OCI-LY1 (cell line): ENCODE results near the gene SLC27A5.

Experiments used
- H2AFZ ChIP-seq: fragments of 200-600 bp; sonication (generic), shearing (Covaris generic); 2 replicates; pipeline ENCODE4 v1.6.0; 2014; ENCODE audit warnings: antibody characterized with exemption, mild to moderate bottlenecking, low read length
- H3F3A ChIP-seq: fragments of 200-600 bp; sonication (generic), shearing (Covaris generic); 2 replicates; pipeline ENCODE4 v1.6.0; 2014; ENCODE audit warnings: mild to moderate bottlenecking, antibody characterized with exemption, low read length, moderate library complexity; ENCODE audit not compliant: insufficient read depth
- H3K27ac ChIP-seq: fragments of 200-600 bp; sonication (generic); 2 replicates; pipeline ENCODE4 v1.5.1; 2014; ENCODE audit warnings: low read length, mixed run types, mild to moderate bottlenecking, low read depth; ENCODE audit not compliant: poor library complexity, severe bottlenecking
- H3K27me3 ChIP-seq: fragments of 200-600 bp; sonication (generic); 2 replicates; pipeline ENCODE4 v1.6.0; 2014; ENCODE audit warnings: antibody characterized with exemption, mild to moderate bottlenecking, low read length, moderate library complexity; ENCODE audit not compliant: insufficient read depth
- H3K36me3 ChIP-seq: fragments of 200-600 bp; sonication (generic); 2 replicates; pipeline ENCODE4 v1.6.1; 2014; ENCODE audit warnings: mild to moderate bottlenecking, antibody characterized with exemption, low read length, moderate library complexity, mixed read lengths; ENCODE audit not compliant: insufficient read depth
- H3K4me1 ChIP-seq: fragments of 200-600 bp; sonication (generic); 2 replicates; pipeline ENCODE4 v1.5.1; 2014; ENCODE audit warnings: mild to moderate bottlenecking, low read length, moderate library complexity; ENCODE audit not compliant: insufficient read depth, severe bottlenecking
- H3K4me2 ChIP-seq: fragments of 200-600 bp; sonication (generic), shearing (Covaris generic); 2 replicates; pipeline ENCODE4 v1.6.1; 2014; ENCODE audit warnings: low read length
- H3K4me3 ChIP-seq: fragments of 200-600 bp; sonication (generic); 2 replicates; pipeline ENCODE4 v1.5.1; 2014; ENCODE audit warnings: low read length, low read depth, mild to moderate bottlenecking, mixed read lengths; ENCODE audit not compliant: poor library complexity, severe bottlenecking
- H3K79me2 ChIP-seq: fragments of 200-600 bp; shearing (Covaris generic); 2 replicates; pipeline ENCODE4 v1.6.1; 2016; ENCODE audit warnings: mixed run types, low read length, mixed read lengths; ENCODE audit not compliant: insufficient read depth
- H3K9ac ChIP-seq: fragments of 200-600 bp; sonication (generic), shearing (Covaris generic); 2 replicates; pipeline ENCODE4 v1.6.1; 2014; ENCODE audit warnings: mild to moderate bottlenecking, low read length, mixed read lengths
- H3K9me2 ChIP-seq: fragments of 200-600 bp; sonication (generic), shearing (Covaris generic); 2 replicates; pipeline ENCODE4 v1.6.1; 2014; ENCODE audit warnings: low read depth, mild to moderate bottlenecking, low read length, mixed read lengths
- H3K9me3 ChIP-seq: fragments of 200-600 bp; shearing (Covaris generic); 2 replicates; pipeline ENCODE4 v1.6.1; 2014; ENCODE audit warnings: low read length, mixed read lengths
- H4K20me1 ChIP-seq: fragments of 200-600 bp; sonication (generic), shearing (Covaris generic); 2 replicates; pipeline ENCODE4 v1.6.0; 2016; ENCODE audit warnings: mild to moderate bottlenecking, low read length; ENCODE audit not compliant: insufficient read depth
- CTCF ChIP-seq: fragments of 200-600 bp; sonication (generic), shearing (Covaris generic); IDR thresholded peaks from 2 replicates; pipeline ENCODE4 v1.5.1; 2017; ENCODE audit warnings: mild to moderate bottlenecking, antibody characterized with exemption, low read length, moderate library complexity, mixed read lengths
- EZH2 ChIP-seq: fragments of 200-600 bp; sonication (generic), shearing (Covaris generic); IDR thresholded peaks from 2 replicates; pipeline ENCODE4 v1.8.0; 2017; ENCODE audit warnings: borderline replicate concordance, mixed run types, mild to moderate bottlenecking, antibody characterized with exemption, low read length, moderate library complexity, mixed read lengths

SLC27A5 gene

GRCh38 chr19:58513694-58514563, 2.1 kb upstream of the SLC27A5 start:
- peak overlapping the region; percentile 87 for H3K4me2 ChIP-seq
- H3K27me3 ChIP-seq, result no peaks in the 10 kb centered on the region
- no peak for TF ChIP-seq EZH2
- peak; percentile 98 for TF ChIP-seq CTCF
- no peaks in the 10 kb centered on the region for H4K20me1 ChIP-seq
- H3K27ac ChIP-seq, result peak overlapping the region; percentile 71
- H3K9ac ChIP-seq, result peak overlapping the region; percentile 95
- H2AFZ ChIP-seq, result no peak overlapping the region; the same call in 1 of the 2 replicates
- H3K9me2 ChIP-seq, result no peaks in the 10 kb centered on the region
- no peaks in the 10 kb centered on the region for H3F3A ChIP-seq
- H3K9me3 ChIP-seq, result no peaks in the 10 kb centered on the region
- H3K36me3 ChIP-seq, result peaks cover 9% of the 10 kb centered on the region
- H3K4me3 ChIP-seq, result peak overlapping the region; percentile 89
- peaks cover 5% of the 10 kb centered on the region; the same call in 1 of the 2 replicates for H3K79me2 ChIP-seq
- peaks cover 43% of the 10 kb centered on the region for H3K4me1 ChIP-seq

DNA sequence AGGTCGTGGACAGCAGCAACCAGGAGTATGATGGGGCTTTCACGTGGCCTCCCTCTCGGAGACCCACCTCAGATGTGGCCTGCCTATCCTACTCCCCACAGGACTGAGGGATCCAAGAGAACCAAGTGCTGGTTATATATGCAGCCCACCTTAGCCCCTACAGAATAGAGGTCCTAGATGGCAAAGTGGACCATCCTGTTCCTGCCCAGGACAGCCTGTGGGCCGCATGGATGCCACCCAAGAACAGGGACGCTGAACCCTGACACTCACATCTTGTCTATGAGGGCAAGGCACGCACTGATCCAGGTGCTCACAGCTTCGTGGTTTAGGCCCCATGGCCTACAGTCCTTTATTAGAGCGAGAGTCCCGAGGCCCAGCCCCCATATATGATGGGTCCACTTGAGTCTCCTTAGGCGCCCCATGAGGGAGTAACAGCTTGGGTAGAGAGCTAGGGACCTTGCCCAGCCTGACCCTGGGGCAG, 1.5 kb upstream of the SLC27A5 start:
- peaks cover 36% of the 10 kb centered on the region for H3K4me1 ChIP-seq
- H4K20me1 ChIP-seq, result no peaks in the 10 kb centered on the region
- TF ChIP-seq EZH2, result no peak
- no peak for TF ChIP-seq CTCF
- no peaks in the 10 kb centered on the region for H3K9me3 ChIP-seq
- peaks cover 5% of the 10 kb centered on the region; the same call in 1 of the 2 replicates for H3K79me2 ChIP-seq
- H3K36me3 ChIP-seq, result peaks cover 9% of the 10 kb centered on the region
- H3K27ac ChIP-seq, result peak overlapping the region; percentile 46
- peak overlapping the region; percentile 87 for H3K4me2 ChIP-seq
- H3K27me3 ChIP-seq, result no peaks in the 10 kb centered on the region
- no peaks in the 10 kb centered on the region for H3K9me2 ChIP-seq
- H3F3A ChIP-seq, result no peaks in the 10 kb centered on the region
- no peak overlapping the region; the same call in 1 of the 2 replicates for H2AFZ ChIP-seq
- peak overlapping the region; percentile 73 for H3K9ac ChIP-seq
- peak overlapping the region; percentile 89 for H3K4me3 ChIP-seq

- no peak overlapping the region for H3K27ac ChIP-seq
- H3F3A ChIP-seq, result no peaks in the 10 kb centered on the region
- no peak overlapping the region for H2AFZ ChIP-seq
- no peak for TF ChIP-seq EZH2
- TF ChIP-seq CTCF, result no peak
- H3K4me3 ChIP-seq, result no peak overlapping the region
- no peak overlapping the region for H3K9ac ChIP-seq
- H3K79me2 ChIP-seq, result peaks cover 5% of the 10 kb centered on the region; the same call in 1 of the 2 replicates
- no peaks in the 10 kb centered on the region for H3K9me3 ChIP-seq
- no peaks in the 10 kb centered on the region; the same call in 1 of the 2 replicates for H3K36me3 ChIP-seq
- peaks cover 18% of the 10 kb centered on the region for H3K4me1 ChIP-seq
- no peaks in the 10 kb centered on the region for H3K9me2 ChIP-seq
- no peaks in the 10 kb centered on the region for H3K27me3 ChIP-seq
- H4K20me1 ChIP-seq, result no peaks in the 10 kb centered on the region
- H3K4me2 ChIP-seq, result no peak overlapping the region
Observed at GRCh38 chr19:58510084-58510862, 1.5 kb downstream of the SLC27A5 start.
